HG03103 (cell line): ENCODE measurements around the gene SHB.

Source experiments
- ATAC-seq: cut with Tn5 transposase; IDR thresholded peaks from one replicate; pipeline ENCODE4 v1.9.1; 2021; ENCODE audit warnings: low read depth; ENCODE audit not compliant: unreplicated experiment

The SHB gene

DNA sequence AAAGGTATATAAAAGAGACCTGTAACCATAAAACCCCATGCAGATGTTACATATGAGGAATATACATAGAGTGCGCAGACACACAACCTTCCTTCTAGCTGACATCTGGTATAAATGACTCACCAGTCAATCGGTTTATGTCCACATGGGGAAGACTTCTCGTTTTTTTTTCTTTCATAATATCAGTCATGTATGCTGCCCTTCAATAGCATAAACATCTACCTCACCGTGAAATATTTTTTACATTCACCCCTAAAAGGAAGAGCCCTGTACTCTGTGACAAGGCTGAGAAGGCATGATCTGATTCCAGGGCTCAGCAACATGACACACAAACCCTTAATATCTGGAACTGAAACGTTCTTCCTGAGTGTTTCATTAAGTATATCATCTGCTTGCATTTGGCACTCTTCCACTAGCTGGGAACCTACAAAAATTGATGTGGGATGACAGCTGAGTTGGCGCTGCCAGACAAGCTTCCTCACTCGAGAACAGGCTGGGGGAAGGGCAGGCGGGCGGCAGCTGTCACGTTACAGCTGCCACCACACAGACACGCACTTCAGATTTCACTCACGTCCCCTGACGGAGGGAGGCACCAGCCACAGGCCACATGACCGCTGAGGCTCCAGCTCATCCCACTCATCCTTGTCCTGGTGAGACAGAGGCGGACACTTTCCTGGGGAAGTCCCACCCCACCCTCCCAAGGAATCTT lies 74.2 kb downstream of the SHB start:
- ATAC-seq: peak; percentile 70

GRCh38 chr9:37992924-37993349 lies 76.1 kb downstream of the SHB start:
- no peak for ATAC-seq

DNA sequence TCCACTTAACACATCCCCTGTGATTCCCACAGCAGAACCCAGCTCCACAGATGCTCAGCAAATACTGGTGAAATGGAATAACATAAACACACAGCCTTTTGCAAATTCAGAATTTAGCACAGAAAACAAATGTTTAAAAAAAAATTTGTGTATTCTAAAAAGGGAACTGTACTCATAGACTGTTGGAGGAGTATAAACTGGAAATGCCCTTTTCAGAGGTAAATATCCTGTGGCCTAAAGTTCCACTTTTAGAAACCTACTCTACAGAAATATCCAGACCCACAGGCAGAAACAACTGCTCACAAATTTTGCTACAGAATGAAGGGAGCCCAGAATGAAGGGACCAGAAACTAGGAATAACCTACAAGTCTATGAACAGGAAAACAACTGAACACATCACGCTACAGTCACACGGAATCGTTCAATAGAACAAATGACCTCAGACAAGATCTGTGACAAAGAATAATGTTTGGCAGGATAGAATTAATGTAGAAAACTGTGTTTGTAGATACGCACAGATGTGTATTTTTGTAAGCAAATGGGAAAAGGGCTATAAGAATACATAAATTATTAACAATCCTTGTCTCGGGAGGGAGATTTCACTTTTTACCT lies 78.5 kb downstream of the SHB start:
- ATAC-seq: no peak

DNA sequence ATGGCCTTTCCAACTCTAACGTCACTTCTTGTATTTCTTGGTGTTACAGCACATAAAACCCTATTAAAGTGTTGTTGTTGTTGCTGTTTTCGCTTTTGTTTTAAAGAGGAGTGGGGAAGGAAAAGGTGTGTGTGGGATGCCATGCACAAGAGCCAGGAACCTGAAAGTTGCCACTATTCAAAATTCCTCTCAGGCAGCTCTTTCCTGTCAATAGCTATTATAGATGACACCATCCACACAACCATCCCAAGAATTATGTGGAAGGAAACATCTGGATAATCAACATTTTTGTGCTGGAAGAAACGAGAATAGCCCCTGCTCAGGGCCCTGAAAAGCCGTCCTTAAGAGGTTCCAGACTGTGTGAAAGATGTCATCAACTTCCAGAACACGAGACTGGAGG lies 79.3 kb downstream of the SHB start:
- ATAC-seq: no peak

- no peak for ATAC-seq
Measured at GRCh38 chr9:37988602-37989001, 80.4 kb downstream of the SHB start.

DNA sequence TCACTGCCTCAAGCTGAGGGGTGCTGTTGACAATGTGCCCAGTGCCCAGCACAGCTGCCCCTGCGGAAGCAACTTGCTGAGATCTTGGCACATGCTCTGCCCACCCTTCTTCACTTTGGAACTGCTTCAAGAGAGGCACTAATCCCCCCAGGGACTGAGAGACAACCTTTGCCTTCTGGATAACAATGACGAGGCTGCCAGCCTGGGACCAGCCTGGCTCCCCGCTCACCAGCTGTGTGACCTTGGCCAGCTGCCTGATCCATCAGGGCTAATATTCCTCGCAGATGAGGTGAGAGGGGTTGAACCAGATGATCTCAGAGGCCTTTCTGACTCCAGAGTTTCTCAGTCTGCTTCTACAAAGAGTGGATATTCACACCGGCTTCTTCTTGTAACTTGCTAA lies 81.0 kb downstream of the SHB start:
- ATAC-seq: no peak

- no peak for ATAC-seq
Measured at GRCh38 chr9:37987467-37987981, 81.5 kb downstream of the SHB start.

GRCh38 chr9:37986771-37987258 lies 82.2 kb downstream of the SHB start:
- no peak for ATAC-seq

- ATAC-seq: no peak
Measured at GRCh38 chr9:37986001-37986400, 83.0 kb downstream of the SHB start.

DNA sequence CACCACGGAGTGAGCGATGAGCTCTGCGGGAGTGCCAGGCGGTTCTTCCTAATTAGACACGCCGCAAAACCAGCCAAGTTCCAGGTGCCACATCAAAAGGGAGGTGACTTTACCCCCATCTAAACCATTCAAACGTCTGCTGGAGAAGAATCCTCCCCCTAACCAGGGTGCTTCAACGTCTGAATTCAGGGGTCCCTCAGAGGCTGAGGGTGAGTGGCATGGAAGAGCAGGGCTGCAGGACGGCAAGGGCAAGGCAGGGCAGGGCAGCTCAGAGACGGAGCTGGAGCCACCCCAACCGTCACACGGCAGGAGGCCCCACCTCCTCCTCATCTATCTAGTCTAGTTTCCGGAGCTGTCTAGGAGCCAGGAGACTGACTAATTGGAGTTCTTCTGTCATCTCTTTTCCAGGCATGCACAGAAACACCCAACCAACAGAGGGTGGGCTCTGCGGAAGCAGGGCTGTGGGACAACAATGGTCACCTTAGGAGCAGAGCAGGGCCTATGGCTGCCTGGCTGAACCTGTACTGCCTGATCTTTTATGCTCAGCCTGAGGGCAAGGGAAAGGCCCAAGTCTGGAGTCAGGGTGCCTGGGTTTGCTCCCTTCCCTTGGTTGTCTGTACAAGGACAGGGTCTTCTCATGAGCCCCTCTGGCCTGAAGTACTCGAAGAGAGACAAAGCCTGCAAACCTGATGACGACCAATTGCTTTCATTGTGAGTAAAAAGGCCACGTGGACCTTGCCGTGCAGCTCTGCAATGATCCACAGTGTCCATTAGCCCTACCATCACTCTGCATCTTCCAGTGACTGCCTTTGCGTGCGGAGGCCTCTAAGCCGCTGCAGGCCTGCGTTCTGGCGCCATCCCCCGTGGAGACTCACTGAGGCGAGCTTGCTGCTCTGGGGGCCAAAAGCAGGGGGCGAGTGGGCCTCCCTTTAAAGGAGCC lies 84.1 kb downstream of the SHB start:
- no peak for ATAC-seq

- ATAC-seq: no peak
Measured at GRCh38 chr9:37984278-37984671, 84.8 kb downstream of the SHB start.

- ATAC-seq: no peak
Measured at GRCh38 chr9:37983381-37984067, 85.5 kb downstream of the SHB start.

DNA sequence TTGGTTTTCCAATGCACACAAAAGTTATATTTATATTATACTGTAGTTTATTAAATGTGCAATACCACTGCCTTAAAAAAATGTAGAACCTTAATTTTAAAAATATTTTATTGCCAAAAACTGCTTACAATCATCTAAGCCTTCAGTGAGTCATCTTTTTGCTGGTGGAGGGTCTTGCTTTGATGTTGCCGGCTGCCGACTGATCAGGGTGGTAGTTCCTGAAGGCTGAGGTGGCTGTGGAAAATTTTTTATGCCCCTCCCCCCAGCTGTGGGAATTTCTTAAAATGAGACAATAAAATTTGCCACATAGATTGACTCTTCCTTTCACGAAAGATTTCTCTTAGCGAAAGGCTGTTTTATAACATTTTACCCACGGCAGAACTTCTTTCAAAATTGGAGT lies 89.2 kb downstream of the SHB start:
- no peak for ATAC-seq

DNA sequence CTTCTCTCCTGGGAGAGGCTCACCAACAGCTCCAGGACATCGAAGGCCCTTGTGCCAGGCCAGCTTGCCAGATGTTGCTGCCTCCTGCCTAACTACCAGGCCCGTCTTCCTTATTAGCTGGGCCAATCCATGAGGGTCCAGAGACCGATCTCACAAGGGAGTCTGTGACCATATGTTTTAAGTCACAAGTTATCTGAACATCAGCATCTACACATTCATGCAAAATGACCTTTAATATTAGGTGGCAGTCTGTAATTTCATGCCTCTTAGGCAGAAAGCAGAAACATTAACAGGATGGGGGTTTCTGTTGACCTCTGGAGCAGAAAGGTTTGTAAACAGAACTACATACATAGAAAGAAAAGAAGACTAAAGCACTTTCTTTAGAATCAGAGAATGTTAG lies 90.0 kb downstream of the SHB start:
- ATAC-seq: no peak

- no peak for ATAC-seq
Measured at GRCh38 chr9:37978481-37978864, 90.6 kb downstream of the SHB start.

- ATAC-seq: no peak
Measured at GRCh38 chr9:37977851-37978480, 91.1 kb downstream of the SHB start.

- no peak for ATAC-seq
Measured at GRCh38 chr9:37976714-37977477, 92.1 kb downstream of the SHB start.

GRCh38 chr9:37975639-37976038 lies 93.4 kb downstream of the SHB start:
- ATAC-seq: no peak

DNA sequence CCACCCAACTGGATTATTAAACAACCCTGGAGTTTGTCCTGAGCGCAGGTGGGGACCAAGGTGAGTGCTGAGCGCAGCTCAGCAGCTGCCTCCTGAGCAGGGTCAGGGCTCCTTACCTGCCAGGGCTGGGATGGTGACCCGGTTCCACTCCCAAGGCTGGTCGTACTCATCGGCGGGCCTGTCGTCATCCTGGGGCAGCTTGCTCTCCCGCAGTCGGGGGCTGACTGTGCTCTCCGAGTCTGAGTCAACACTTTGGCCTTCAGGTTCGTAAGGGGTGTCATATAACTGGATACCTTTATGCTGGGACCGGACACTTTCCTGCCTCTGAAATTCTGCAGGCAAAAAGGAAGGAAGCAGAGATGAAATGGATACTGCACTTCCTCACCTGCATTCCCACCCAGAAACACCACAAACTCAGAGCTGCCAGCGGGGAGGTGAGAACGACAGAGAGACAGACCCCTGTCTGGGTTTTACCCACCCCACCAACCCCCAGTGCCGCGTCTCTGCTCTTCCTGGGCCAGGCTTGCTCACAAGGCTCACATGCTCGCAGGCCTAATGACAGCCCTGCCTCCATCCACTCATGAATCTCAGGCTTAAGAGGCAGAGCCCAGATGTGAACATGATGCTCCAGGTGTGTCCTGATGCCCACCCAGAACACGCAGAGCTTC lies 94.4 kb downstream of the SHB start:
- no peak for ATAC-seq
